ENCODE measurements around the gene NBPF20. TPM values are rescaled to one million over a fixed set of nuclear protein-coding genes. Genes with fewer than 3 reads are reported as not detected.
"Not testable (repeated sequence)": the region's sequence is repeated elsewhere in the genome, so short reads cannot be mapped to it uniquely, and the experiment has no call there.

Gene NBPF20
- total and polyA plus RNA-seq, 2 of the 4 experiments (the other 2 are of a cell fraction) = 2.6 to 2.9 TPM

DNA sequence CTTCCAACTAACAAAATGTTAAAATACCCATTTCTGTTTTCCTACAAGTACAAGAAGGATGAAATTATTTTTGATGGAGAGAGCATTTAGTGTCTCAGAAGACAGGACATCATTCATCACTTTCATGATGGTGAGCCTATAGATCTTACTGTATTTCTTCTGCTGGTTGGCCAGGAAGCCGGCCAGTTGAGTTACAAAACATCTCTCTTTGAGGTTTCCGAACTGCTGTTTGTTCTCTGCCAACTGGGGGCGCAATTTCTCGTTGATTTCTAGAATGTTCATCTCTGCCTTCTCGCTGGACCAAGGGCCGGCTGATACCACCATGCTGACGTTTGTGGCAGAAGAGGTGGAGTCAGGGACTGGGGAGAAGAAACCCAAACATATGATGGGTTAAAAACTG is 20.5 kb downstream of the NBPF20 start:
- H3K9ac ChIP-seq (ENCODE audit: low read depth, low read length); POLR2A ChIA-PET (ENCODE audit: unreplicated experiment); H2BK20ac ChIP-seq (ENCODE audit: low read depth, low read length); H4K20me1 ChIP-seq (ENCODE audit: insufficient read depth, low read length); H4K91ac ChIP-seq (ENCODE audit: insufficient read depth, low read depth, low read length); H2BK15ac ChIP-seq (ENCODE audit: low read depth, low read length); intact Hi-C loops (cut with micrococcal nuclease); H4K5ac ChIP-seq (ENCODE audit: low read depth, low read length); H2BK5ac ChIP-seq (ENCODE audit: low read depth, low read length, poor library complexity, severe bottlenecking); H3K9me3 ChIP-seq (ENCODE audit: control insufficient read depth, insufficient read depth, low read length); H3K14ac ChIP-seq (replicated peaks; ENCODE audit: low read depth, low read length); H3K36me3 ChIP-seq (ENCODE audit: control insufficient read depth, insufficient read depth, low read length); H3K4me1 ChIP-seq (ENCODE audit: control insufficient read depth, insufficient read depth, low read length); BruUV-seq (replicated peaks); H3K4ac ChIP-seq (ENCODE audit: low read depth, low read length); in situ Hi-C loops (cut with MboI; ENCODE audit: low sequenced_read_pairs); H2AK5ac ChIP-seq (ENCODE audit: low read depth, low read length); H3K9me1 ChIP-seq (ENCODE audit: insufficient read depth, low read length); CTCF ChIA-PET; H2BK120ac ChIP-seq (ENCODE audit: low read depth, low read length); H3K56ac ChIP-seq (ENCODE audit: extremely low read depth, insufficient read depth, low read length); H3K4me2 ChIP-seq (ENCODE audit: low read depth, low read length); H3K23ac ChIP-seq (ENCODE audit: low read depth, low read length); H3K79me1 ChIP-seq (ENCODE audit: low read depth in 1 of 2, low read length in 2 of 2); H2AK9ac ChIP-seq (replicated peaks; ENCODE audit: low read depth, low read length, poor library complexity); H3K18ac ChIP-seq (ENCODE audit: low read depth, low read length); ATAC-seq (ENCODE audit: low read depth); H3K27me3 ChIP-seq (ENCODE audit: control insufficient read depth, insufficient read depth, low read length); H3K27ac ChIP-seq (ENCODE audit: insufficient read depth, low read length); H4K8ac ChIP-seq (ENCODE audit: low read depth in 2 of 2, low read length in 2 of 2); H2AFZ ChIP-seq (replicated peaks; ENCODE audit: low read length, poor library complexity); H3K4me3 ChIP-seq (ENCODE audit: insufficient read depth, low read depth, low read length); dilution Hi-C loops (cut with HindIII; ENCODE audit: low sequenced_read_pairs, unreplicated experiment): not testable (repeated sequence)
- DNase-seq = peak; percentile 21
- TF ChIP-seq RAD21 (IDR thresholded peaks at IDR 0.05; ENCODE audit: low read length) = 0 out of 2 replicates have a peak, but pooled peaks have one; percentile 1
- no CpG with 5 or more reads among the region's 7 CpGs for WGBS, 2 experiments (ENCODE audit: extremely low coverage in 2 of 2, insufficient read length in 1 of 2)

DNA sequence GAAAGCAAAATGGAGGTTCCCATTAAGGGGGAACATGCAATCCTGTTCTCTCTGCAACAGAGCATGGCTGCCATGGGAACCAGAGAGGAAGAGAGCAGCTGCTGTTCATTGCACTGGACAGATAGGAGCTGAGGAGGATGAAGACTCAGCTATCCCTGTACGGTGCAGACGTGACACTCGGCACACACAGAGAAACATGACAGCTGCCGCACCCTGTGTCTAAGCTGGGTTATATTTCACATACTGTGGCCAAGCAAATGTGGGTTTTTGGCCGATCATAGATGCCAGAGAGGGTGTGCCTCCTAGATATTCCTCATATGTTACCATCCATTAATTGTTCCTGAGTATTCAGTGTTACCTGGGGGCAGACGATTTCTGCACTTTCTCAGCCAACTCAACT is 24.7 kb downstream of the NBPF20 start:
- H2AK9ac ChIP-seq (replicated peaks; ENCODE audit: low read depth, low read length, poor library complexity); H3K9me3 ChIP-seq (ENCODE audit: control insufficient read depth, insufficient read depth, low read length); H3K4me1 ChIP-seq (ENCODE audit: control insufficient read depth, insufficient read depth, low read length); intact Hi-C loops (cut with micrococcal nuclease); H3K79me1 ChIP-seq (ENCODE audit: low read depth in 1 of 2, low read length in 2 of 2); H4K20me1 ChIP-seq (ENCODE audit: insufficient read depth, low read length); H3K9ac ChIP-seq (ENCODE audit: low read depth, low read length); H2BK120ac ChIP-seq (ENCODE audit: low read depth, low read length); H3K56ac ChIP-seq (ENCODE audit: extremely low read depth, insufficient read depth, low read length); BruUV-seq (replicated peaks); H4K91ac ChIP-seq (ENCODE audit: insufficient read depth, low read depth, low read length); H3K9me1 ChIP-seq (ENCODE audit: insufficient read depth, low read length); CTCF ChIA-PET; H3K4ac ChIP-seq (ENCODE audit: low read depth, low read length); dilution Hi-C loops (cut with HindIII; ENCODE audit: low sequenced_read_pairs, unreplicated experiment); H2AK5ac ChIP-seq (ENCODE audit: low read depth, low read length); H3K27ac ChIP-seq (ENCODE audit: insufficient read depth, low read length); H2BK15ac ChIP-seq (ENCODE audit: low read depth, low read length); H2BK5ac ChIP-seq (ENCODE audit: low read depth, low read length, poor library complexity, severe bottlenecking); H3K36me3 ChIP-seq (ENCODE audit: control insufficient read depth, insufficient read depth, low read length); H3K27me3 ChIP-seq (ENCODE audit: control insufficient read depth, insufficient read depth, low read length); H3K18ac ChIP-seq (ENCODE audit: low read depth, low read length); H3K23ac ChIP-seq (ENCODE audit: low read depth, low read length); ATAC-seq (ENCODE audit: low read depth); DNase-seq; in situ Hi-C loops (cut with MboI; ENCODE audit: low sequenced_read_pairs); H4K5ac ChIP-seq (ENCODE audit: low read depth, low read length); H3K4me2 ChIP-seq (ENCODE audit: low read depth, low read length); H2BK20ac ChIP-seq (ENCODE audit: low read depth, low read length); H3K14ac ChIP-seq (replicated peaks; ENCODE audit: low read depth, low read length); H4K8ac ChIP-seq (ENCODE audit: low read depth in 2 of 2, low read length in 2 of 2); H2AFZ ChIP-seq (replicated peaks; ENCODE audit: low read length, poor library complexity); H3K4me3 ChIP-seq (ENCODE audit: insufficient read depth, low read depth, low read length); POLR2A ChIA-PET (ENCODE audit: unreplicated experiment): not testable (repeated sequence)
- no CpG with 5 or more reads among the region's 6 CpGs for WGBS, 2 experiments (ENCODE audit: extremely low coverage in 2 of 2, insufficient read length in 1 of 2)
